OCI-LY7 (cell line): Measurements from ENCODE around the gene ANKS1B. TPM values are rescaled to one million over a fixed set of nuclear protein-coding genes. Genes with fewer than 3 reads are reported as not detected.

ENCODE experiments used
- BruUV-seq: library from RNA; stranded (reverse); fragments of 400-500 nt; replicated peaks from 2 replicates; lab custom pipeline; 2021; lab: Mats Ljungman, UMichigan
- CTCF ChIA-PET: fragments of 300-600 bp; sonication (Branson Sonifier 250); formaldehyde crosslinking; loops from one replicate; lab custom pipeline; 2022; ENCODE audit warnings: antibody characterized with exemption; ENCODE audit not compliant: unreplicated experiment; lab: Charles Lee
- POLR2A ChIA-PET: fragments of 300-600 bp; sonication (Branson Sonifier 250); formaldehyde crosslinking; loops from one replicate; lab custom pipeline; 2022; ENCODE audit warnings: antibody characterized with exemption; lab: Charles Lee
- DNase-seq: peaks from one replicate; pipeline ENCODE4 v3.0.0-alpha.2; 2015; ENCODE audit warnings: low spot score
- H2AFZ ChIP-seq: fragments of 200-600 bp; sonication (generic), shearing (Covaris generic); 2 replicates; pipeline ENCODE4 v1.6.1; 2014; ENCODE audit warnings: mild to moderate bottlenecking, antibody characterized with exemption, low read length, moderate library complexity
- H3K27ac ChIP-seq: fragments of 200-600 bp; sonication (generic); 2 replicates; pipeline ENCODE4 v1.5.1; 2014; ENCODE audit warnings: mixed run types, low read depth, mild to moderate bottlenecking, moderate library complexity, low read length, inconsistent platforms; ENCODE audit not compliant: poor library complexity, severe bottlenecking
- H3K36me3 ChIP-seq: fragments of 200-600 bp; sonication (generic); 2 replicates; pipeline ENCODE4 v1.6.1; 2014; ENCODE audit warnings: mild to moderate bottlenecking, antibody characterized with exemption, low read length, moderate library complexity, mixed read lengths; ENCODE audit not compliant: insufficient read depth
- H3K4me1 ChIP-seq: fragments of 200-600 bp; sonication (generic); 2 replicates; pipeline ENCODE4 v1.5.1; 2014; ENCODE audit warnings: mild to moderate bottlenecking, low read length; ENCODE audit not compliant: insufficient read depth, poor library complexity, severe bottlenecking
- H3K4me2 ChIP-seq: fragments of 200-600 bp; sonication (generic); 2 replicates; pipeline ENCODE4 v1.6.1; 2014; ENCODE audit warnings: mild to moderate bottlenecking, low read length
- H3K4me3 ChIP-seq: fragments of 200-600 bp; sonication (generic); 2 replicates; pipeline ENCODE4 v1.5.1; 2014; ENCODE audit warnings: mild to moderate bottlenecking, low read depth, low read length; ENCODE audit not compliant: poor library complexity, severe bottlenecking
- H3K79me2 ChIP-seq: fragments of 200-600 bp; sonication (generic); 2 replicates; pipeline ENCODE4 v1.6.1; 2016; ENCODE audit warnings: low read depth, mild to moderate bottlenecking, low read length, moderate library complexity, mixed read lengths; ENCODE audit not compliant: insufficient read depth
- H3K9me2 ChIP-seq: fragments of 200-600 bp; sonication (generic); 2 replicates; pipeline ENCODE4 v1.6.1; 2016; ENCODE audit warnings: mild to moderate bottlenecking, low read length, mixed read lengths; ENCODE audit not compliant: insufficient read depth
- H3K9me3 ChIP-seq: fragments of 200-600 bp; sonication (generic); 2 replicates; pipeline ENCODE4 v1.6.1; 2014; ENCODE audit warnings: mild to moderate bottlenecking, mixed run types, low read length, mixed read lengths
- H4K20me1 ChIP-seq: fragments of 200-600 bp; sonication (generic); 2 replicates; pipeline ENCODE4 v1.6.1; 2014; ENCODE audit warnings: mild to moderate bottlenecking, antibody characterized with exemption, low read length, moderate library complexity, mixed read lengths; ENCODE audit not compliant: insufficient read depth
- CTCF ChIP-seq: fragments of 200-600 bp; sonication (generic); conservative IDR thresholded peaks from 2 replicates; pipeline ENCODE4 v1.5.1; 2014; ENCODE audit warnings: mild to moderate bottlenecking, antibody characterized with exemption, low read length, moderate library complexity, mixed read lengths
- EZH2phosphoT487 ChIP-seq: fragments of 200-600 bp; sonication (generic); IDR thresholded peaks from 2 replicates; pipeline ENCODE4 v1.6.1; 2018; ENCODE audit warnings: low read depth, borderline replicate concordance, mild to moderate bottlenecking, mixed run types, antibody characterized with exemption, low read length, moderate library complexity, mixed read lengths
- intact Hi-C: fragments of 100-400 bp; cut with micrococcal nuclease; formaldehyde crosslinking; loops from one replicate; pipeline ENCODE4 v1.10.0; 2022; ENCODE audit not compliant: unreplicated experiment
- total RNA-seq, 2 experiments: library from RNA; depleted of rRNA in 1 of 2; stranded (reverse); fragments of >200 nt in 1 of 2; shearing (Covaris generic) in 1 of 2; gene quantifications; 2 replicates each; pipeline ENCODE4 v1.2.3, GENCODE V29; 2014 to 2022

ANKS1B gene
- total RNA-seq, 2 experiments from 2014 or later = 2.9 to 6.0 TPM

- Histone ChIP-seq H3K9me2 (no peaks in the 10 kb centered on the region), H3K4me3 (no peak overlapping the region), H4K20me1 (no peaks in the 10 kb centered on the region), H3K9me3 (no peaks in the 10 kb centered on the region), H2AFZ (no peak overlapping the region), H3K27ac (no peak overlapping the region), H3K4me1 (no peaks in the 10 kb centered on the region), H3K79me2 (no peaks in the 10 kb centered on the region), H3K4me2 (no peak overlapping the region), H3K36me3 (no peaks in the 10 kb centered on the region)
- no peak for DNase-seq
- intact Hi-C loops = no loop called here
- no TSS peak for BruUV-seq
- POLR2A ChIA-PET = no interaction called here
- TF ChIP-seq EZH2phosphoT487 (no peak), CTCF (no peak)
- CTCF ChIA-PET = no interaction called here
These were observed 77.8 kb downstream of the ANKS1B start for GRCh38 chr12:99906786-99907579.

GRCh38 chr12:99901181-99901580, 83.6 kb downstream of the ANKS1B start:
- ChIA-PET CTCF (no interaction called here), POLR2A (interaction anchor here (0.6 kb wide), 1 partner anchor 12 kb away, joined by 3 read pairs; no protein-coding TSS in a partner anchor)
- DNase-seq = no peak
- Histone ChIP-seq H3K9me2 (no peaks in the 10 kb centered on the region), H3K27ac (no peak overlapping the region), H3K4me2 (no peak overlapping the region), H2AFZ (no peak overlapping the region), H4K20me1 (no peaks in the 10 kb centered on the region), H3K36me3 (no peaks in the 10 kb centered on the region), H3K9me3 (no peaks in the 10 kb centered on the region), H3K4me3 (no peak overlapping the region), H3K79me2 (no peaks in the 10 kb centered on the region), H3K4me1 (no peaks in the 10 kb centered on the region)
- TF ChIP-seq EZH2phosphoT487 (no peak), CTCF (no peak)
- BruUV-seq = no TSS peak
- intact Hi-C loops = no loop called here

- no peaks in the 10 kb centered on the region for H3K9me2 ChIP-seq
These were observed 86.1 kb downstream of the ANKS1B start for GRCh38 chr12:99898645-99899044.

More at GRCh38 chr12:99898645-99899044, 86.1 kb downstream of the ANKS1B start:
- no peaks in the 10 kb centered on the region for H3K36me3 ChIP-seq
- no peak for DNase-seq
- no peaks in the 10 kb centered on the region for H3K4me1 ChIP-seq
- H3K27ac ChIP-seq = no peak overlapping the region
- no peak overlapping the region for H3K4me2 ChIP-seq
- POLR2A ChIA-PET = no interaction called here
- no peaks in the 10 kb centered on the region for H4K20me1 ChIP-seq
- TF ChIP-seq EZH2phosphoT487 = no peak
- TF ChIP-seq CTCF = no peak
- H3K4me3 ChIP-seq = no peak overlapping the region
- H3K79me2 ChIP-seq = no peaks in the 10 kb centered on the region
- no peaks in the 10 kb centered on the region for H3K9me3 ChIP-seq
- intact Hi-C loops = no loop called here
- BruUV-seq = no TSS peak
- no peak overlapping the region for H2AFZ ChIP-seq
- CTCF ChIA-PET = no interaction called here
